HUDEP-2 (cell line): Measurements from ENCODE around the gene ALPI.
"Not testable (repeated sequence)": the region's sequence is repeated elsewhere in the genome, so short reads cannot be mapped to it uniquely, and the experiment has no call there.

Source experiments
- DNase-seq, 76 experiments: peaks; one replicate each; lab custom pipeline; 2025; ENCODE audit not compliant: unreplicated experiment in 76 of 76; lab: John Stamatoyannopoulos, UW

Gene ALPI

GRCh38 chr2:232455426-232456255, at the start of gene ALPI:
Gene ALPI (plus strand): TSS chr2:232456153. CDS start chr2:232456200, 47 bp downstream.
- DNase-seq = no peak

DNA sequence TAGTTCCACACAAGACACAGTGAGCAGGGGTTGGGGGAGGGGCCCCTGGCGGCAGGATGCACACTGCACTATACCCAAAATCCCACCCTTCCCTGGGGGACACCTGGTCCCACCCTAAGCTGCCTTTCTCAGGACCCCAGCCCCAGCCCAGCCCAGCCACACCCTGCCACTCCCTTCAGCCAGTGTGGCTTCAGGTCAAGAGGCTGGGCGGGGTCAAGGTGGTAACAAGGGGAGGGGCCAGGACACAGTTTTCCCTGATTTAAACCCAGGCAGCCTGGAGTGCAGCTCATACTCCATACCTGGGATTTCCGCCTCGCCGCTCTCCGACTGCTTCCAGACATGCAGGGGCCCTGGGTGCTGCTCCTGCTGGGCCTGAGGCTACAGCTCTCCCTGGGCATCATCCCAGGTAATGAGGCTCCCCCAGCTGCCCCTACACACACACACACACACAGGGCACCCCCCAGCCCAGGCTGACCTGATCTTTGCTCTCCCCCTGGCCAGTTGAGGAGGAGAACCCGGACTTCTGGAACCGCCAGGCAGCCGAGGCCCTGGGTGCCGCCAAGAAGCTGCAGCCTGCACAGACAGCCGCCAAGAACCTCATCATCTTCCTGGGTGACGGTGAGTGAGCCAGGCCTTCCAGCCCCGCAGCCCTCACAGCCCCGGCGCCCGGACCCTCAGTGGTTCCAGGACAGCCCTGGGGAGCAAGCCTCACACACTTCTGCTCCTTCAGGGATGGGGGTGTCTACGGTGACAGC, 49.2 kb upstream of the ALPI start, which contains the start of gene ALPG:
ALPG (plus strand) TSS at position 289 of the 755 bp plus-strand sequence; CDS start at position 340, 51 bp downstream.
- no peak for DNase-seq

DNA sequence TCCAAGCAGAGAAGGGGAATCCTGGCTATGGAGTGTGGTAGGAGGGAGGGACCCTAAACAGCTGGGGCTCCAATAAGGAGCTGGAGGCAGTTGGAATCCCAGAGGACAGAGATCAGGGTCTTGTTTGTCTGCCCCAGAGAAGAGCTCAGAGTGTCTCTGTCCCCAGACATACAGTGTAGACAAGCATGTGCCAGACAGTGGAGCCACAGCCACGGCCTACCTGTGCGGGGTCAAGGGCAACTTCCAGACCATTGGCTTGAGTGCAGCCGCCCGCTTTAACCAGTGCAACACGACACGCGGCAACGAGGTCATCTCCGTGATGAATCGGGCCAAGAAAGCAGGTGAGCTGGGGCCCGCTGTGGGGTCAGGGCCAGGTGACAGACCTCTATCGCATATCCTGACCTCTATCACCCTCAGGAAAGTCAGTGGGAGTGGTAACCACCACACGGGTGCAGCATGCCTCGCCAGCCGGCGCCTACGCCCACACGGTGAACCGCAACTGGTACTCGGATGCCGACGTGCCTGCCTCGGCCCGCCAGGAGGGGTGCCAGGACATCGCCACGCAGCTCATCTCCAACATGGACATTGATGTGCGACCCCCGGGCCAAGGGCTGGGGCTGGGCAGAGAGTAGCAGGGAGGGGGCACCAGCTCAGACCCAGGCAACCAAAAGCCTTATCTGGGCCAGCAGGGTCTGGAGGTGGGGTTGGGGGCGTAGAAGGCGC, 48.4 kb upstream of the ALPI start:
- DNase-seq = not testable (repeated sequence)

DNA sequence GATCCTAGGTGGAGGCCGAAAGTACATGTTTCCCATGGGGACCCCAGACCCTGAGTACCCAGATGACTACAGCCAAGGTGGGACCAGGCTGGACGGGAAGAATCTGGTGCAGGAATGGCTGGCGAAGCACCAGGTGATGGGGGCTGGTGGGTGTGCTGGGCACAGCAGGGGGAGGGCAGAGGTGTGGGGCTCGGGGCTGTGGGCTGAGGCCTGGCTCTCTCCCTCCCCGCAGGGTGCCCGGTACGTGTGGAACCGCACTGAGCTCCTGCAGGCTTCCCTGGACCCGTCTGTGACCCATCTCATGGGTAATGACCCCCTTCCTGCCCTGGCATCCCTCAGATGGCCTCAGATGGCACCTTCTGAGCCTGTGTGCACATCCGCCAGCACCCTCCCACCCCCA, 47.7 kb upstream of the ALPI start:
- DNase-seq = not testable (repeated sequence)

DNA sequence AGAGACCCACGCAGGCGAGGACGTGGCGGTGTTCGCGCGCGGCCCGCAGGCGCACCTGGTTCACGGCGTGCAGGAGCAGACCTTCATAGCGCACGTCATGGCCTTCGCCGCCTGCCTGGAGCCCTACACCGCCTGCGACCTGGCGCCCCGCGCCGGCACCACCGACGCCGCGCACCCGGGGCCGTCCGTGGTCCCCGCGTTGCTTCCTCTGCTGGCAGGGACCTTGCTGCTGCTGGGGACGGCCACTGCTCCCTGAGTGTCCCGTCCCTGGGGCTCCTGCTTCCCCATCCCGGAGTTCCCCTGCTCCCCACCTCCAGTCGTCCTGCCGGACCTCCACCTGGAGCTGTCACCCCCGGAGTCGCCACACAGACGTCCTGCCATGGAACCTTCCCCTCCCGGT, 46.3 kb upstream of the ALPI start:
- not testable (repeated sequence) for DNase-seq

GRCh38 chr2:232410238-232410900, 45.6 kb upstream of the ALPI start:
- no peak for DNase-seq

GRCh38 chr2:232411901-232412629, 43.9 kb upstream of the ALPI start:
- DNase-seq = no peak

GRCh38 chr2:232412986-232413385, 43.0 kb upstream of the ALPI start:
- DNase-seq = no peak

GRCh38 chr2:232415138-232415690, 40.7 kb upstream of the ALPI start:
- no peak for DNase-seq

- no peak for DNase-seq
Observed at GRCh38 chr2:232415736-232416520, 40.0 kb upstream of the ALPI start.

GRCh38 chr2:232416521-232417470, 39.2 kb upstream of the ALPI start:
- DNase-seq = no peak

DNA sequence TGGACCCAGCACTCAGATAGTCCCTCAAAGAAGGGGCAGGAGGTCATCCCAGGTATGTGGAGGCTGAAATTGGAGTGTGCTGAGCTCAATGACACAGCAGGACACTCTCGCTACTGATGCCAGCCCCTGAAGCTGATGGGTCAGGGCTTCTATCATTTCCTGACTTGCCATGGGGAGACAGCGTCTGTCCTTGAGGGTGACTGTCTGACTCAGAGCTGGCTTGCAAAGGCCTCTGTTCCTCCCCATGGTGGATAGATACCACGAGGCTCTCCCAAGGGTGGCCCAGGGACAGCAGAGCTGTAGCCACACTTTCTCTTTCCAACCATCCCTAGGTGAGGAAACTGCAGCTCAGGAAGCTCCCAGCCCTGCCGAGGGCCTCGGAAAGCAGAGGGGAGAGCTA, 38.5 kb upstream of the ALPI start:
- no peak for DNase-seq

DNA sequence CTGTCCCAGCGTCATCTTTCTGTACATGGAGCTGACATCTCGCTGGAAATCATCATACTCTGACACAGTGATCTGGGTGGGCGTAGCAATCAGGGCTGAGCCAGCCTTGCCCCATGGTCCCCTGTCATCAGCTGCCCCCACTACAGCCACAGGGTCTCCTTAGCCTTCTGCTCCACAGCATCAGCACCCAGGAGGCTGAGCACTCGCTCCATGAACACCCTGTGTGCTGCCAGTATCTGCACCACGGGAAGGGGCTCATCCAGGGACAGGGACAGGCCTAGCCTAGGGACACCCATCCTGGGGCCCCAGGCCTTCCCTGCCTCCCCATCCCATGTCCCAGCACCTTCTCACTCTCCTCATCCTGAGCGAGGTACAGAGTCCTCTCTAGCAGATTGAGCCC, 37.9 kb upstream of the ALPI start:
- DNase-seq = no peak

DNA sequence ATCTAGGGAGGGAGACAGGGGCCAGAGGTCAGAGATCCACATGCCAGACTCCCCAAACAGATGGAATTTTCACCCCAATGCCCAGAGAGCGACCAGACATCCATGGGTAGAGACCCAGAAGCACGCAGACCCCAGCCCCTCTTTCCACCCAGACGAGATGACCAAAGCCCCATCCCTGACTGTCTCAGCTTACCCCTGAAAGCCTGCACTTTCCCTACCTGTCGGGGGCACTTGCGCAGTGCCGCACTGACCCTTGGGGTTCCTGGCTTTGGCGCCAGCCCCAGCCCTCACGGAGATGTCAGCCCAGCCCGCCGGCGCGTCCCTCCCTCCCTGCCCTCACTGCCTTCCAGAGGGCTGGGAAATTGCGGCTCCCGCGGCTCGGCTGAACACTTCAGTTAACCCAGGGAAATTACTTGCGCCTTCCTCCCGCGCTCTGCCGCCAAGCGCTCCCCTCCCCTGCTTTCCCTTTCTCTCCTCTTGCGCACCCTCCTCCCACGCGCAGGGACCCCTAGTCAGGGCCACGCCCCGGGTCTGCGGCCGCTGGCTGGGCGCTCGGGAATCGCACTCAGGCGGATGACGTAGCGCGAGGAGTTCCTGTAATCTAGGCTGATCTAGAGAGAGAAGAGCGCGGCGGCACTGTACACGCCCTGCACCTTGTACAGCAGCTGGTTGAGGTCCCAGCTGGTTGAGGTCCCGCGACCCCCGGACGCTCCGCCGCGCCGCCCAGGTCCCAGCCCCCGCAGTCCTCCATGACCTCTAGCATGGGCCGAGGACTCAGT, 37.3 kb upstream of the ALPI start:
- no peak for DNase-seq

DNA sequence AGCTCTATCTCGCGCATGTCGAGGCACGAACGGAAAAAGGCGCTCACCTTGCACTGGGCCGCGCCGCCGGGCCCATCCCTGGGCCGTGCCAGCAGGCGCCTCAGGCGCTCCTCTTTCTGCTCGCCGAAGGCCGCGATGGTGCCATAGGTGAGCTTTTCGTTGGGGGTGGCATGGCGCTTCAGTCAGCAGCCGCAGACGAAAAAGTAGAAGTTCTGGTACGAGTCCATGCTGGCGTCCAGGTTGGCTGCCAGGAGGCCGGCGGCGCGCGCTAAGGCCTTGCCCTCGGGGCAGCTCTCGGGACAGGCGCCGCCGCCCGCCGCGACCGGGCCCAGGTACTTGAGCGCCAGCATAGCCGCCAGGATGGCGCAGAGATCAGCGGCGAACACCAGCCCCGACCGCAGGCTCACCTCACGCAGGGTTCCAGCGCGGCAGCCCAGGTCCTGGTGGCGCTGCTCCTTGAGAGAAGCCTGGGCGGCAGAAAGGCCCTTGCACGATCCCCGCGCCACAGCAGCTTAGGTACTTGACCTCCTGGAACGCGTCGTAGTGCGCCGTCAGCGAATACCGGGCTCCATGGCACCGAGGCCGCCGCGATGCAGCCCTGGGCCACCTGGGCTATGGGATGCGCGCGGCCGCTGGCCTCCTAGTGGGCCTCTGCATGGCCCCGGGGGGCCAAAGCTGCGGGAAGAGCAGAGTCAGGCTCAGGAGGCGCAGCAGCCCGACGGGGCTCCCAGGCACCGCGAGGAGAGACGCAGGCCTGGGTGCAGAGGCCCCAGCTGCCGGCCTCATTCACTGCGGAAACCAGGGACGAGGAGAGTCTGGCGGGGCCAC, 36.5 kb upstream of the ALPI start:
- no peak for DNase-seq

- no peak for DNase-seq
Observed at GRCh38 chr2:232420073-232420454, 35.9 kb upstream of the ALPI start.
